Testis (tissue), 3 donors: Measurements from ENCODE around the gene GPR35. TPM values are rescaled to one million over a fixed set of nuclear protein-coding genes. Genes with fewer than 3 reads are reported as not detected.

Experiments used
- DNase-seq: peaks from one replicate; pipeline ENCODE4 v3.0.0-alpha.2; 2019
- H3K27ac ChIP-seq, 2 donors: fragments of 200-600 bp; sonication (generic); one replicate each; pipeline ENCODE4 v1.5.1; 2019
- H3K27me3 ChIP-seq: fragments of 200-600 bp; sonication (generic); one replicate; pipeline ENCODE4 v1.5.1; 2019
- H3K36me3 ChIP-seq: fragments of 200-600 bp; sonication (generic); one replicate; pipeline ENCODE4 v1.5.1; 2017; ENCODE audit warnings: low read depth; ENCODE audit errors: missing control alignments
- H3K4me1 ChIP-seq: fragments of 200-600 bp; sonication (generic); one replicate; pipeline ENCODE4 v1.5.1; 2019
- H3K4me3 ChIP-seq, 2 donors: fragments of 200-600 bp; sonication (generic); one replicate each; pipeline ENCODE4 v1.5.1; 2017 to 2019
- H3K9me3 ChIP-seq: fragments of 200-600 bp; sonication (generic); one replicate; pipeline ENCODE4 v1.5.1; 2017
- POLR2A ChIP-seq: fragments of 450-650 bp; IDR thresholded peaks from one replicate; pipeline ENCODE4 v1.6.1; 2017; ENCODE audit warnings: antibody characterized with exemption, mild to moderate bottlenecking, moderate library complexity
- WGBS, 2 donors: methylation state at CpG; one replicate each; pipeline ENCODE4 v1.1.5; 2018; 5-methylcytosine and 5-hydroxymethylcytosine counted together
- intact Hi-C: fragments of 100-400 bp; cut with DNase I; formaldehyde crosslinking; loops from one replicate; pipeline ENCODE4 v1.15.1; 2023; ENCODE audit warnings: low total_unique reads
- polyA plus RNA-seq: library from polyadenylated mRNA; stranded (reverse); fragments of 350-450 nt; fragmentation: Illumina TruSeq; extraction: RNeasy Lipid Tissue Mini Kit (QIAGEN cat#74804); gene quantifications from one replicate; pipeline ENCODE4 v1.2.3, GENCODE V29; 2014; ENCODE audit warnings: low read depth, low replicate concordance; ENCODE audit not compliant: insufficient read depth
- total RNA-seq, 2 donors: library from RNA; depleted of rRNA; stranded (reverse); fragments of >200 nt; gene quantifications; one replicate each; pipeline ENCODE4 v1.2.3, GENCODE V29; 2016
- TF ChIP-seq, protein P1 (sequence below), 3 experiments: fragments of 450-650 bp in 2 of 3; fragments of 200-600 bp in 1 of 3; sonication (generic) in 1 of 3; IDR thresholded peaks; one replicate each; pipeline ENCODE4 v1.5.1; 2016 to 2019; ENCODE audit warnings: antibody characterized with exemption in 3 of 3, mild to moderate bottlenecking in 2 of 3, moderate library complexity in 1 of 3

Gene GPR35
- total and polyA plus RNA-seq, 3 donors from 2014 or later, result 3.1 to 11.5 (median 9.5) TPM

- WGBS, 2 donors, result 61 to 88% methylated on average over 10 to 20 of the region's 20 CpGs
- intact Hi-C loops, result no loop called here
- TF ChIP-seq, protein P1, sequence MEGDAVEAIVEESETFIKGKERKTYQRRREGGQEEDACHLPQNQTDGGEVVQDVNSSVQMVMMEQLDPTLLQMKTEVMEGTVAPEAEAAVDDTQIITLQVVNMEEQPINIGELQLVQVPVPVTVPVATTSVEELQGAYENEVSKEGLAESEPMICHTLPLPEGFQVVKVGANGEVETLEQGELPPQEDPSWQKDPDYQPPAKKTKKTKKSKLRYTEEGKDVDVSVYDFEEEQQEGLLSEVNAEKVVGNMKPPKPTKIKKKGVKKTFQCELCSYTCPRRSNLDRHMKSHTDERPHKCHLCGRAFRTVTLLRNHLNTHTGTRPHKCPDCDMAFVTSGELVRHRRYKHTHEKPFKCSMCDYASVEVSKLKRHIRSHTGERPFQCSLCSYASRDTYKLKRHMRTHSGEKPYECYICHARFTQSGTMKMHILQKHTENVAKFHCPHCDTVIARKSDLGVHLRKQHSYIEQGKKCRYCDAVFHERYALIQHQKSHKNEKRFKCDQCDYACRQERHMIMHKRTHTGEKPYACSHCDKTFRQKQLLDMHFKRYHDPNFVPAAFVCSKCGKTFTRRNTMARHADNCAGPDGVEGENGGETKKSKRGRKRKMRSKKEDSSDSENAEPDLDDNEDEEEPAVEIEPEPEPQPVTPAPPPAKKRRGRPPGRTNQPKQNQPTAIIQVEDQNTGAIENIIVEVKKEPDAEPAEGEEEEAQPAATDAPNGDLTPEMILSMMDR (IDR thresholded peaks at IDR 0.05), result no peak
- no peak for TF ChIP-seq POLR2A
- DNase-seq, result no peak
- Histone ChIP-seq H3K27me3 (no peaks in the 10 kb centered on the region), H3K36me3 (no peaks in the 10 kb centered on the region), H3K4me1 (peaks cover 13% of the 10 kb centered on the region), H3K27ac (no peak overlapping the region), H3K9me3 (no peaks in the 10 kb centered on the region), H3K4me3 (no peak overlapping the region)
These were observed 24.0 kb upstream of the GPR35 start for GRCh38 chr2:240601061-240601830.

DNA sequence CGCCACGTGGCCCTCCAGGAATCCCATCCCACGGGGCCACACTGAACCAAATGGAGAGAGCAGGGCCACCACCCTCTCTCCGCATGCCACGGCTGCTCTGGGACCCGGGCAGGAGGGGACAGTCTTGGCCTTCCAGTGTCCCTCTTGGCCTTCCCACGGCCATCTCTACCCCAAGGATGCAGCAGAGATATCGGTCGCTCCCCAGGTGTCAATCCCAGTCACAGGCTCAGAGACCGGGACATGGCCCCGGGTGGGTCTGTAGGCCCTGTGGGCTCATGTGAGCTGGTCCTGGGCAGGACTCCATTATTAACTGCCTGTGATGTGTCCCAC lies 23.5 kb upstream of the GPR35 start:
- Histone ChIP-seq H3K36me3 (no peaks in the 10 kb centered on the region), H3K27me3 (no peaks in the 10 kb centered on the region), H3K4me3 (no peak overlapping the region), H3K4me1 (peaks cover 9% of the 10 kb centered on the region), H3K27ac (no peak overlapping the region), H3K9me3 (no peaks in the 10 kb centered on the region)
- no peak for DNase-seq
- TF ChIP-seq POLR2A, result no peak
- TF ChIP-seq, protein P1 (IDR thresholded peaks at IDR 0.05), result no peak
- 91% methylated on average over 11 of the region's 11 CpGs; no CpG with 5 or more reads in 1 of the 2 donors for WGBS, 2 donors
- intact Hi-C loops, result no loop called here

GRCh38 chr2:240602266-240603050 lies 22.8 kb upstream of the GPR35 start:
- TF ChIP-seq, protein P1 (IDR thresholded peaks at IDR 0.05), result no peak
- TF ChIP-seq POLR2A, result no peak
- WGBS, 2 donors, result 88 to 93% methylated on average over 16 to 32 of the region's 32 CpGs
- Histone ChIP-seq H3K9me3 (no peaks in the 10 kb centered on the region), H3K4me3 (no peak overlapping the region), H3K27ac (no peak overlapping the region), H3K36me3 (no peaks in the 10 kb centered on the region), H3K27me3 (no peaks in the 10 kb centered on the region), H3K4me1 (peaks cover 9% of the 10 kb centered on the region)
- no peak for DNase-seq
- intact Hi-C loops, result no loop called here

- 93 to 94% methylated on average over 16 to 22 of the region's 22 CpGs for WGBS, 2 donors
- DNase-seq, result no peak
- Histone ChIP-seq H3K9me3 (no peaks in the 10 kb centered on the region), H3K36me3 (no peaks in the 10 kb centered on the region), H3K4me1 (peaks cover 9% of the 10 kb centered on the region), H3K27ac (no peak overlapping the region), H3K4me3 (no peak overlapping the region), H3K27me3 (no peaks in the 10 kb centered on the region)
- intact Hi-C loops, result no loop called here
- TF ChIP-seq, protein P1 (IDR thresholded peaks at IDR 0.05), result no peak
- TF ChIP-seq POLR2A, result no peak
These were observed 22.0 kb upstream of the GPR35 start for GRCh38 chr2:240603081-240603835.
